AG09319 (cell line): ENCODE data around the gene C16orf74.
A peak's percentile ranks its signal among the peaks of the same experiment; 100 is the strongest.

ENCODE experiments used
- DNase-seq: peaks from one replicate; pipeline ENCODE4 v3.0.0-alpha.2; 2010; ENCODE audit warnings: low read depth; ENCODE audit errors: extremely low read depth
- CTCF ChIP-seq: IDR thresholded peaks from 2 replicates; pipeline ENCODE4 v1.5.1; 2011; ENCODE audit warnings: low read depth, mild to moderate bottlenecking, inconsistent platforms, low read length, moderate library complexity

Gene C16orf74

GRCh38 chr16:85750827-85751697, at the start of gene C16orf74:
C16orf74 (minus strand) TSS chr16:85751096; CDS start chr16:85735217, 15,879 bp downstream.
- TF ChIP-seq CTCF = no peak
- DNase-seq = no peak

GRCh38 chr16:85800321-85800669, 49.4 kb upstream of the C16orf74 start:
- DNase-seq = no peak
- TF ChIP-seq CTCF = no peak

- no peak for TF ChIP-seq CTCF
- peak; percentile 82 for DNase-seq
Observed at GRCh38 chr16:85799497-85800320, 48.8 kb upstream of the C16orf74 start, which contains the start of the genes COX4I1 and EMC8. COX4I1 (plus strand) TSS chr16:85799695; CDS start chr16:85801206, 1,511 bp downstream. EMC8 (minus strand) TSS chr16:85799544; CDS start chr16:85799295, 249 bp downstream.

- DNase-seq = no peak
- TF ChIP-seq CTCF = no peak
Observed at GRCh38 chr16:85798901-85799496, 48.1 kb upstream of the C16orf74 start.

- no peak for DNase-seq
- no peak for TF ChIP-seq CTCF
Observed at GRCh38 chr16:85798283-85798776, 47.4 kb upstream of the C16orf74 start.

GRCh38 chr16:85796599-85796998, 45.7 kb upstream of the C16orf74 start:
- TF ChIP-seq CTCF = no peak
- DNase-seq = no peak
